Astrocyte (in vitro differentiated cells and primary cell): ENCODE measurements around the gene FANK1. TPM values are rescaled to one million over a fixed set of nuclear protein-coding genes. Genes with fewer than 3 reads are reported as not detected.

ENCODE experiments used
- DNase-seq: peaks from one replicate; pipeline ENCODE4 v3.0.0-alpha.2; 2010; ENCODE audit warnings: low read depth
- FAIRE-seq: peaks from 2 replicates; lab custom pipeline; 2011; peaks lifted over from hg19 to GRCh38; lab: Jason Lieb, UNC
- H2AFZ ChIP-seq: 2 replicates; pipeline ENCODE4 v1.6.0; 2012; ENCODE audit warnings: low read depth, low read length, inconsistent platforms
- H3K27ac ChIP-seq: 2 replicates; pipeline ENCODE4 v1.5.1; 2011; ENCODE audit warnings: low read depth, low read length, inconsistent platforms
- H3K27me3 ChIP-seq: 2 replicates; pipeline ENCODE4 v1.6.0; 2011; ENCODE audit warnings: low read length, inconsistent platforms; ENCODE audit not compliant: insufficient read depth
- H3K36me3 ChIP-seq: 2 replicates; pipeline ENCODE4 v1.5.1; 2011; ENCODE audit warnings: low read length, inconsistent platforms; ENCODE audit not compliant: insufficient read depth
- H3K4me1 ChIP-seq: 2 replicates; pipeline ENCODE4 v1.5.1; 2011; ENCODE audit warnings: low read length, inconsistent platforms; ENCODE audit not compliant: insufficient read depth
- H3K4me2 ChIP-seq: 2 replicates; pipeline ENCODE4 v1.6.0; 2012; ENCODE audit warnings: low read length, inconsistent platforms
- H3K4me3 ChIP-seq: 2 replicates; pipeline ENCODE4 v1.5.1; 2011; ENCODE audit warnings: low read depth, mild to moderate bottlenecking, low read length, inconsistent platforms; ENCODE audit not compliant: insufficient read depth
- H3K79me2 ChIP-seq: 2 replicates; pipeline ENCODE4 v1.6.0; 2012; ENCODE audit warnings: mild to moderate bottlenecking, low read length, inconsistent platforms; ENCODE audit not compliant: insufficient read depth
- H3K9ac ChIP-seq: 2 replicates; pipeline ENCODE4 v1.6.0; 2012; ENCODE audit warnings: mild to moderate bottlenecking, low read length, inconsistent platforms
- H3K9me3 ChIP-seq: 2 replicates; pipeline ENCODE4 v1.5.1; 2012; ENCODE audit warnings: low read depth, mild to moderate bottlenecking, low read length, inconsistent platforms; ENCODE audit not compliant: insufficient read depth
- H4K20me1 ChIP-seq: 2 replicates; pipeline ENCODE4 v1.6.0; 2012; ENCODE audit warnings: low read length, inconsistent platforms; ENCODE audit not compliant: insufficient read depth
- H3K27ac Mint-ChIP-seq: one replicate; pipeline ENCODE4 v1.8.0; 2021; ENCODE audit warnings: mild to moderate bottlenecking, mixed read lengths; ENCODE audit not compliant: unreplicated experiment
- H3K27me3 Mint-ChIP-seq: one replicate; pipeline ENCODE4 v1.8.0; 2021; ENCODE audit warnings: low read depth, mixed read lengths; ENCODE audit not compliant: unreplicated experiment
- H3K36me3 Mint-ChIP-seq: one replicate; pipeline ENCODE4 v1.8.0; 2021; ENCODE audit warnings: low read depth, mixed read lengths; ENCODE audit not compliant: unreplicated experiment
- H3K4me1 Mint-ChIP-seq: one replicate; pipeline ENCODE4 v1.8.0; 2021; ENCODE audit warnings: low read depth, mixed read lengths; ENCODE audit not compliant: unreplicated experiment
- H3K4me3 Mint-ChIP-seq: one replicate; pipeline ENCODE4 v1.8.0; 2021; ENCODE audit warnings: mild to moderate bottlenecking, moderate library complexity, mixed read lengths; ENCODE audit not compliant: unreplicated experiment
- H3K9me3 Mint-ChIP-seq: one replicate; pipeline ENCODE4 v1.8.0; 2021; ENCODE audit warnings: mild to moderate bottlenecking, mixed read lengths; ENCODE audit not compliant: unreplicated experiment
- CTCF ChIP-seq: IDR thresholded peaks from 2 replicates; pipeline ENCODE4 v1.5.1; 2011; ENCODE audit warnings: low read depth, mild to moderate bottlenecking, inconsistent platforms, low read length, moderate library complexity; ENCODE audit not compliant: insufficient read depth
- EZH2 ChIP-seq: IDR thresholded peaks from 2 replicates; pipeline ENCODE4 v1.6.1; 2012; ENCODE audit warnings: mild to moderate bottlenecking, low read length, inconsistent platforms; ENCODE audit not compliant: insufficient read depth
- total RNA-seq: library from RNA; stranded (reverse); gene quantifications from 2 replicates; pipeline ENCODE4 v1.2.1, GENCODE V29; 2021

The FANK1 gene
- total RNA-seq, 1 donor from 2014 or later = 9.7 TPM

DNA sequence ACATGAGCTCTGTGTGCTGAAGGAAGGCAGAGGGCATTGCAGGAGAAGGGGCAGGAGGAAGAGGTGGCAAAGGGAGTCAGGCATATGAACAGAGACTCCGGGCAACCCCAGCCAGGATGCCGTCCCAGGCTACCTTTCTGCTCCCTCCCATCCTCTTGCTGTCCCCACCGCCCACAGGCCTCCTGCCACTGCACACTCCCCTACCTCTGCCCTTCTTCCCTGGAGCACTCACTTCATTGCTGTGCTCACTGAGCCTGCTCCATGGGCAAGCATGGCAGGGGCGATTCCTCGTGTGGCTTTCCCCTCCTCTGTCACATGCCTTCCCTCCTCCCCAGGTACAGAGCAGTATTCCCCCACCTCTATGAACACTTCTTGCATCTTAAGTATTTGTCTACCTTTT lies 93.4 kb downstream of the FANK1 start:
- Histone ChIP-seq H3K9ac (no peak overlapping the region), H3K9me3 (no peaks in the 10 kb centered on the region), H3K4me2 (no peak overlapping the region), H4K20me1 (no peaks in the 10 kb centered on the region), H3K4me1 (peaks cover 6% of the 10 kb centered on the region), H3K4me3 (no peak overlapping the region), H3K36me3 (no peaks in the 10 kb centered on the region), H3K79me2 (no peaks in the 10 kb centered on the region), H3K27ac (no peak overlapping the region), H3K27me3 (no peaks in the 10 kb centered on the region), H2AFZ (no peak overlapping the region)
- Mint-ChIP-seq H3K9me3 (peaks cover 8% of the 10 kb centered on the region), H3K4me1 (peaks cover 28% of the 10 kb centered on the region), H3K4me3 (no peak overlapping the region), H3K27ac (no peak overlapping the region), H3K36me3 (peaks cover 27% of the 10 kb centered on the region), H3K27me3 (no peaks in the 10 kb centered on the region)
- TF ChIP-seq CTCF (no peak), EZH2 (no peak)
- DNase-seq = no peak
- no peak for FAIRE-seq

- Mint-ChIP-seq H3K36me3 (peaks cover 28% of the 10 kb centered on the region), H3K27ac (no peak overlapping the region), H3K27me3 (no peaks in the 10 kb centered on the region), H3K9me3 (peaks cover 8% of the 10 kb centered on the region), H3K4me3 (no peak overlapping the region), H3K4me1 (peaks cover 22% of the 10 kb centered on the region)
- Histone ChIP-seq H2AFZ (no peak overlapping the region), H3K9me3 (no peaks in the 10 kb centered on the region), H3K9ac (no peak overlapping the region), H3K36me3 (no peaks in the 10 kb centered on the region), H4K20me1 (no peaks in the 10 kb centered on the region), H3K4me3 (no peak overlapping the region), H3K4me2 (no peak overlapping the region), H3K27ac (no peak overlapping the region), H3K4me1 (peaks cover 6% of the 10 kb centered on the region), H3K27me3 (no peaks in the 10 kb centered on the region), H3K79me2 (no peaks in the 10 kb centered on the region)
- TF ChIP-seq EZH2 (no peak), CTCF (no peak)
- no peak for DNase-seq
- FAIRE-seq = no peak
These were observed 94.6 kb downstream of the FANK1 start for GRCh38 chr10:125990974-125991373.

DNA sequence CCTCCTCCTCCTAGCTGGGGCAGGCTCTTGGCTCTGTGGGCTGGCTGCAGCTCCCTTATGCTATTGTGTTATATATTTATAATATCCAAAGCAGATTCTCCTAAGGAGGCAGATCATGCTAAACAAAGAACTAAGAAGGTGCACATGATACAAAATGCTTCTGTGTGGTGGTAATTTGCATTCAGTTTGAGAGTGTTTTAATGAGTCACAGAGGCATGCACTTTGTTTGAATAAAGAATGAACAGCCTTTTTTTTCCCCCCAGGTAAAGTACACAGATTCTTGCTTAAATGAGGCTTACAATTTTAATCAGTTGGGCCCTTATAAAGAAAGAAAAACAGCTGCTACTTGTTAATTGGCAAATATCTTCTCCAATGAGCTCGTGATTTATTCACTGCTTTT lies 95.0 kb downstream of the FANK1 start:
- Histone ChIP-seq H3K36me3 (no peaks in the 10 kb centered on the region), H2AFZ (no peak overlapping the region), H3K9ac (no peak overlapping the region), H3K4me3 (no peak overlapping the region), H3K9me3 (no peaks in the 10 kb centered on the region), H3K4me2 (no peak overlapping the region), H4K20me1 (no peaks in the 10 kb centered on the region), H3K27ac (no peak overlapping the region), H3K79me2 (no peaks in the 10 kb centered on the region), H3K4me1 (peaks cover 6% of the 10 kb centered on the region), H3K27me3 (no peaks in the 10 kb centered on the region)
- no peak overlapping the region for H3K4me3 Mint-ChIP-seq
- peaks cover 26% of the 10 kb centered on the region for H3K36me3 Mint-ChIP-seq
- DNase-seq = no peak
- FAIRE-seq = no peak
- H3K9me3 Mint-ChIP-seq = peaks cover 8% of the 10 kb centered on the region
- TF ChIP-seq EZH2 (no peak), CTCF (no peak)
- H3K4me1 Mint-ChIP-seq = peaks cover 20% of the 10 kb centered on the region
- no peak overlapping the region for H3K27ac Mint-ChIP-seq
- H3K27me3 Mint-ChIP-seq = no peaks in the 10 kb centered on the region
